Psoas muscle (tissue), 8 donors: ENCODE measurements around the gene GAST. TPM values are rescaled to one million over a fixed set of nuclear protein-coding genes. Genes with fewer than 3 reads are reported as not detected.

Experiments used
- ATAC-seq, 4 donors: fragments of 200-7000 bp; cut with Tn5 transposase; one replicate each; pipeline ENCODE4 v1.9.1; 2020; ENCODE audit warnings: moderate library complexity in 3 of 4, mild to moderate bottlenecking in 2 of 4
- DNase-seq, 2 donors: peaks; one replicate each; pipeline ENCODE4 v3.0.0-alpha.2; 2020
- H3K27ac ChIP-seq: fragments of 200-600 bp; one replicate; pipeline ENCODE4 v1.8.0; 2022
- H3K27me3 ChIP-seq, 3 donors: fragments of 200-600 bp in 1 of 3; one replicate each; pipeline versions ENCODE4 v1.6.1 to v1.8.0; 2013 to 2022; ENCODE audit warnings: low read length in 2 of 3, mild to moderate bottlenecking in 2 of 3, moderate library complexity in 1 of 3; ENCODE audit not compliant: insufficient read depth in 3 of 3
- H3K36me3 ChIP-seq, 2 donors: fragments of 200-600 bp in 1 of 2; one replicate each; pipeline versions ENCODE4 v1.6.1 to v1.8.0; 2013 to 2022; ENCODE audit warnings: low read depth in 1 of 2, mild to moderate bottlenecking in 1 of 2, moderate library complexity in 1 of 2; ENCODE audit not compliant: insufficient read depth in 1 of 2
- H3K4me1 ChIP-seq: fragments of 200-600 bp; one replicate; pipeline ENCODE4 v1.8.0; 2022
- H3K4me3 ChIP-seq: fragments of 200-600 bp; one replicate; pipeline ENCODE4 v1.8.0; 2022; ENCODE audit warnings: mild to moderate bottlenecking
- H3K9me3 ChIP-seq: fragments of 200-600 bp; one replicate; pipeline ENCODE4 v1.8.0; 2022
- CTCF ChIP-seq: fragments of 200-600 bp; IDR thresholded peaks from one replicate; pipeline ENCODE4 v1.8.0; 2022; ENCODE audit warnings: antibody characterized with exemption
- WGBS, 3 donors: extraction: QIAGEN DNeasy Blood & Tissue Kit; methylation state at CpG; one replicate each; pipeline versions ENCODE4 v1.1.6 to v1.1.7; 2013; 5-methylcytosine and 5-hydroxymethylcytosine counted together
- intact Hi-C, 2 donors: fragments of 100-400 bp; cut with DNase I; formaldehyde crosslinking; loops; one replicate each; pipeline versions ENCODE4 v1.11.0 to v1.14.2; 2022
- polyA plus RNA-seq, 3 donors: library from polyadenylated mRNA; stranded (reverse); fragments of 200-250 nt; gene quantifications; one replicate each; pipeline ENCODE4 v1.2.3, GENCODE V29; 2013
- total RNA-seq, 4 donors: library from RNA; stranded (reverse); fragmentation: NEBNext Ultra II Directional in 2 of 4; extraction: Animal tissue kit (Norgen Biotek cat#: 25700) in 2 of 4; gene quantifications; one replicate each; pipeline versions ENCODE4 v1.2.1 to v1.2.4, GENCODE V29; 2021 to 2023
- donor health status: healthy with polysubstance abuse.
- donor health status: DM: no; HTN: no; CAD: no; lungs with moderate emphysema.
- donor health status: Bipolar disorder and iron deficiency.
- donor health status: healthy.
- donor health status: DM: yes; HTN: yes; CAD: no.
- donor health status: DM: no; HTN: no; CAD: no.
- donor health status: DM: no; HTN: no; CAD: no.
- donor health status: DM: yes; HTN: yes; CAD: no.

Gene GAST
- total and polyA plus RNA-seq, 7 donors = not detected

- H3K4me3 ChIP-seq = no peak overlapping the region
- ATAC-seq = no peak
- WGBS, 3 donors = 52 to 60% (median 59%) methylated on average over 4 of the region's 4 CpGs
- H3K36me3 ChIP-seq = peaks cover 0 to 21% of the 10 kb centered on the region in 2 donors
- no peak for TF ChIP-seq CTCF
- DNase-seq = no peak
- H3K4me1 ChIP-seq = no peaks in the 10 kb centered on the region
- no peaks in the 10 kb centered on the region for H3K27me3 ChIP-seq
- H3K9me3 ChIP-seq = no peaks in the 10 kb centered on the region
- H3K27ac ChIP-seq = no peak overlapping the region
- intact Hi-C loops = no loop called here
Measured at GRCh38 chr17:41750862-41751261, 38.7 kb downstream of the GAST start.

GRCh38 chr17:41751288-41751687, 39.2 kb downstream of the GAST start:
- 81 to 86% (median 85%) methylated on average over 3 of the region's 3 CpGs for WGBS, 3 donors
- no peak for DNase-seq
- H3K36me3 ChIP-seq = peaks cover 0 to 26% of the 10 kb centered on the region in 2 donors
- intact Hi-C loops = no loop called here
- H3K9me3 ChIP-seq = no peaks in the 10 kb centered on the region
- no peak overlapping the region for H3K27ac ChIP-seq
- TF ChIP-seq CTCF = no peak
- H3K4me3 ChIP-seq = no peak overlapping the region
- no peaks in the 10 kb centered on the region for H3K4me1 ChIP-seq
- H3K27me3 ChIP-seq = no peaks in the 10 kb centered on the region
- no peak for ATAC-seq

- H3K27ac ChIP-seq = no peak overlapping the region
- H3K4me3 ChIP-seq = no peak overlapping the region
- H3K27me3 ChIP-seq = no peaks in the 10 kb centered on the region
- H3K36me3 ChIP-seq = peaks cover 0 to 53% of the 10 kb centered on the region in 2 donors
- no peak for TF ChIP-seq CTCF
- 75 to 90% (median 76%) methylated on average over 8 to 12 of the region's 12 CpGs for WGBS, 3 donors
- intact Hi-C loops = no loop called here
- no peaks in the 10 kb centered on the region for H3K4me1 ChIP-seq
- no peaks in the 10 kb centered on the region for H3K9me3 ChIP-seq
- no peak for DNase-seq
- ATAC-seq = no peak
Measured at GRCh38 chr17:41754066-41754465, 41.9 kb downstream of the GAST start.

GRCh38 chr17:41758601-41759000, 46.5 kb downstream of the GAST start:
- Histone ChIP-seq H3K36me3 (peaks cover 0 to 95% of the 10 kb centered on the region in 2 donors), H3K4me1 (no peaks in the 10 kb centered on the region), H3K27ac (no peak overlapping the region), H3K4me3 (no peak overlapping the region), H3K9me3 (no peaks in the 10 kb centered on the region), H3K27me3 (no peaks in the 10 kb centered on the region)
- no peak for DNase-seq
- ATAC-seq = no peak
- 71 to 81% (median 79%) methylated on average over 9 of the region's 9 CpGs for WGBS, 3 donors
- intact Hi-C loops = no loop called here
- no peak for TF ChIP-seq CTCF

- Histone ChIP-seq H3K9me3 (no peaks in the 10 kb centered on the region), H3K4me1 (no peaks in the 10 kb centered on the region), H3K36me3 (peaks cover 0 to 98% of the 10 kb centered on the region in 2 donors), H3K27me3 (no peaks in the 10 kb centered on the region), H3K27ac (no peak overlapping the region), H3K4me3 (no peak overlapping the region)
- intact Hi-C loops = no loop called here
- ATAC-seq = no peak
- DNase-seq = no peak
- WGBS, 3 donors = 77 to 83% (median 82%) methylated on average over 6 of the region's 6 CpGs
- no peak for TF ChIP-seq CTCF
Measured at GRCh38 chr17:41760878-41761277, 48.7 kb downstream of the GAST start.
